Endothelial cell of umbilical vein (primary cell): ENCODE data around the gene UGT1A5. TPM values are rescaled to one million over a fixed set of nuclear protein-coding genes. Genes with fewer than 3 reads are reported as not detected.

Experiments used
- BruUV-seq: library from RNA; stranded (reverse); fragments of 400-500 nt; replicated peaks from 2 replicates; lab custom pipeline; 2021; lab: Mats Ljungman, UMichigan
- CTCF ChIA-PET: fragments of 300-600, 350-600 bp; sonication (Branson Sonifier 250); formaldehyde crosslinking; loops from one replicate; lab custom pipeline; 2021; ENCODE audit warnings: antibody characterized with exemption, inconsistent platforms; lab: Charles Lee
- POLR2A ChIA-PET: fragments of 300-600, 350-600 bp; sonication (Branson Sonifier 250); formaldehyde crosslinking; loops from one replicate; lab custom pipeline; 2021; ENCODE audit warnings: antibody characterized with exemption, inconsistent platforms; lab: Charles Lee
- DNase-seq: peaks from one replicate; pipeline ENCODE4 v3.0.0-alpha.2; 2011; ENCODE audit warnings: low read depth, low spot score
- FAIRE-seq: peaks from 2 replicates; lab custom pipeline; 2011; peaks lifted over from hg19 to GRCh38; lab: Jason Lieb, UNC
- H2AFZ ChIP-seq: 2 replicates; pipeline ENCODE4 v1.6.0; 2012; ENCODE audit warnings: low read depth, low read length, control low read depth, inconsistent platforms
- H3K27ac ChIP-seq: 2 replicates; pipeline ENCODE4 v1.5.1; 2011; ENCODE audit warnings: low read depth, mild to moderate bottlenecking, control low read depth, low read length, moderate library complexity; ENCODE audit not compliant: insufficient read depth
- H3K27me3 ChIP-seq, 2 experiments: 2 replicates each; pipeline versions ENCODE4 v1.6.0 to v1.6.1; 2011; ENCODE audit warnings: low read length in 2 of 2, mixed read lengths in 1 of 2; ENCODE audit not compliant: control insufficient read depth in 2 of 2, insufficient read depth in 2 of 2
- H3K36me3 ChIP-seq, 2 experiments: 2 replicates in 1 of 2; 3 replicates in 1 of 2; pipeline ENCODE4 v1.5.1; 2011; ENCODE audit warnings: low read length in 2 of 2, mild to moderate bottlenecking in 1 of 2, moderate library complexity in 1 of 2; ENCODE audit not compliant: control insufficient read depth in 2 of 2, insufficient read depth in 2 of 2; ENCODE audit errors: extremely low read depth in 1 of 2
- H3K4me1 ChIP-seq: 3 replicates; pipeline ENCODE4 v1.5.1; 2011; ENCODE audit warnings: mild to moderate bottlenecking, low read length; ENCODE audit not compliant: control insufficient read depth, insufficient read depth; ENCODE audit errors: extremely low read depth
- H3K4me2 ChIP-seq: 2 replicates; pipeline ENCODE4 v1.6.1; 2011; ENCODE audit warnings: low read length, control low read depth, mixed read lengths; ENCODE audit not compliant: insufficient read depth
- H3K4me3 ChIP-seq, 3 experiments: fragments of 200-600 bp in 1 of 3; sonication (generic), shearing (Covaris generic) in 1 of 3; replicated peaks in 1 of 3; 2 replicates each; pipeline ENCODE4 v1.5.1; 2011 to 2016; ENCODE audit warnings: control low read depth in 3 of 3, low read length in 3 of 3, mild to moderate bottlenecking in 2 of 3, inconsistent platforms in 1 of 3, low read depth in 1 of 3, moderate library complexity in 1 of 3; ENCODE audit not compliant: insufficient read depth in 1 of 3
- H3K79me2 ChIP-seq: 2 replicates; pipeline ENCODE4 v1.6.0; 2012; ENCODE audit warnings: low read length, inconsistent platforms; ENCODE audit not compliant: control insufficient read depth, insufficient read depth
- H3K9ac ChIP-seq: replicated peaks from 2 replicates; pipeline ENCODE3; 2011; ENCODE audit warnings: low read length, control low read depth; ENCODE audit not compliant: insufficient read depth; ENCODE audit errors: extremely low read depth
- H3K9me1 ChIP-seq: replicated peaks from 3 replicates; pipeline ENCODE4 v1.6.0; 2011; ENCODE audit warnings: mild to moderate bottlenecking, low read length; ENCODE audit not compliant: control insufficient read depth, insufficient read depth; ENCODE audit errors: extremely low read depth
- H3K9me3 ChIP-seq: replicated peaks from 2 replicates; pipeline ENCODE4 v1.5.1; 2012; ENCODE audit warnings: low read length, inconsistent platforms; ENCODE audit not compliant: control insufficient read depth, insufficient read depth
- H4K20me1 ChIP-seq: replicated peaks from 2 replicates; pipeline ENCODE3; 2011; ENCODE audit warnings: mild to moderate bottlenecking, low read length; ENCODE audit not compliant: control insufficient read depth, insufficient read depth; ENCODE audit errors: extremely low read depth
- EZH2 ChIP-seq: IDR thresholded peaks from 2 replicates; pipeline ENCODE4 v1.6.1; 2012; ENCODE audit warnings: borderline replicate concordance, low read depth, mild to moderate bottlenecking, moderate library complexity, low read length, inconsistent platforms; ENCODE audit not compliant: severe bottlenecking
- FOS ChIP-seq: IDR thresholded peaks from 2 replicates; pipeline ENCODE4 v1.6.1; 2011; ENCODE audit warnings: mild to moderate bottlenecking, low read length, moderate library complexity, borderline replicate concordance; ENCODE audit not compliant: insufficient read depth
- GATA2 ChIP-seq: IDR thresholded peaks from 2 replicates; pipeline ENCODE4 v1.7.0; 2011; ENCODE audit warnings: low read depth, mild to moderate bottlenecking, moderate library complexity, mixed read lengths, low read length; ENCODE audit not compliant: insufficient read length, insufficient read depth
- JUN ChIP-seq: IDR thresholded peaks from 2 replicates; pipeline ENCODE4 v1.6.1; 2011; ENCODE audit warnings: borderline replicate concordance, low read depth; ENCODE audit not compliant: insufficient read length, insufficient read depth
- MYC ChIP-seq: IDR thresholded peaks from one replicate; pipeline ENCODE4 v1.6.1; 2011; ENCODE audit warnings: mild to moderate bottlenecking, low read depth, low read length
- POLR2A ChIP-seq: IDR thresholded peaks from 2 replicates; pipeline ENCODE4 v1.6.1; 2012; ENCODE audit warnings: low read depth, mild to moderate bottlenecking, control low read depth, low read length
- POLR2AphosphoS5 ChIP-seq: IDR thresholded peaks from 2 replicates; pipeline ENCODE4 v1.6.1; 2012; ENCODE audit warnings: low read depth, mild to moderate bottlenecking, control low read depth, low read length, moderate library complexity; ENCODE audit not compliant: insufficient read depth
- dilution Hi-C: fragments of 300-500 bp; cut with MboI; formaldehyde crosslinking; loops from one replicate; pipeline ENCODE4 v1.15.0; 2019; ENCODE audit warnings: low sequenced_read_pairs; ENCODE audit not compliant: extremely low pct_ligation_motif_present
- intact Hi-C: fragments of 100-400 bp; cut with micrococcal nuclease; formaldehyde crosslinking; loops from one replicate; pipeline ENCODE4 v1.10.0; 2022
- polyA plus RNA-seq, 4 experiments: library from polyadenylated mRNA; depleted of rRNA in 3 of 4; stranded (reverse) in 3 of 4; unstranded in 1 of 4; fragments of >200 nt; gene quantifications; 2 replicates each; pipeline versions ENCODE4 v1.2.1 to v1.2.3, GENCODE V29; 2011 to 2012; ENCODE audit warnings: missing spikeins in 1 of 4
- total RNA-seq: library from RNA; stranded (reverse); gene quantifications from 2 replicates; pipeline ENCODE4 v1.2.3, GENCODE V29; 2021
- TF ChIP-seq, protein P1 (sequence below), 2 donors: IDR thresholded peaks; 1 replicate in 1 of 2; 2 replicates in 1 of 2; pipeline ENCODE4 v1.5.1; 2011; ENCODE audit warnings: low read length in 2 of 2, mild to moderate bottlenecking in 2 of 2, moderate library complexity in 2 of 2, control low read depth in 1 of 2, inconsistent platforms in 1 of 2, low read depth in 1 of 2; ENCODE audit not compliant: insufficient read depth in 1 of 2; ENCODE audit errors: extremely low read depth in 1 of 2
- TF ChIP-seq, protein P2 (sequence below): IDR thresholded peaks from 2 replicates; pipeline ENCODE4 v1.6.1; 2011; ENCODE audit not compliant: insufficient read depth, insufficient read length

Gene UGT1A5
- total and polyA plus RNA-seq, 2 donors (not counting 3 experiments of a cell fraction or from before 2014, with no cell fraction given), result not detected

DNA sequence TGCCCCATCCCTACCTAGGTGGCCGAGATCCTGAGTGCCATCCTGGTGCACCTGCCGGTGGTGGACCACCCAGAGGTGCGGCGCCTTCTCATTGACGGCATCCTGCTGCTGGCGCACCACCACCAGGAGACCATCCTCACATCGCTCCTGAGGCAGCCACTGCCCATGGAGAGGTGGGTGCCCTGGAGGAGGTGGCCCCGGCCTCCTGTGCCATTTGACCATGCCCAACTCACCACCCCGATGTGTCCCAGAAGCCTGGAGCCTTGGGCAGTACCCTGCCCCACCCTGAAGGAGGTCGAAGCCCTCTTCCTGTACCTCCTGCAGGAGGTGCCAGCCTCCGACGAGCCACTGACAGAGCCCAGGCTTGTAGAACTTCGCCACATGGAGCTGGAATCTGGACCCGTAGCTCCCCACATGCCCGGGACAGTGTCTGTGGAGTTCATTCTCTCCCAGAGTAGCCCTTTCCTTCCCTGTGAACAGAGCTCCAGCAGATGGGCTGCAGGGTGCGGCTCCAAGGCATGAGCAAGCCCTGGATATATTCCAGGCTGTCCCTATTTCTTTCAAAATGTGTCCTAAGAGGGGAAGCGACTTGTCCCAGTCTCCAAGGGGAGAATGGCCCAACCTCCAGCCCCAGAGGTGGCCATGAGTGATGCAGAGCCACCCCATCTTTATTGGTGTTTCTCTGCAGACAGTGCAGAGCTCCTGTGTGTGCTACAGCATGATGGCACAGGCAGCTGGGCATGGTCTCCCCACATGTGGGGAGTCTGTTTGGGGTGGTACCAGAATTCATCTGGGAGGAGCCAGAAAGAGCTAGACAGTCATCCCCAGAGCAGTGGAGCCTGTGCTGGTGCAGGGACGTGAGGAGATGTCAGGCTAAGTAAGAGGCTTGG lies 107.4 kb downstream of the UGT1A5 start:
- Histone ChIP-seq H3K9me1 (no peaks in the 10 kb centered on the region), H3K9ac (no peak overlapping the region), H3K4me3 (no peak overlapping the region), H3K4me2 (no peak overlapping the region), H3K9me3 (no peaks in the 10 kb centered on the region), H4K20me1 (no peaks in the 10 kb centered on the region), H3K27ac (no peak overlapping the region), H3K4me1 (no peaks in the 10 kb centered on the region), H3K27me3 (no peaks in the 10 kb centered on the region), H3K79me2 (no peaks in the 10 kb centered on the region), H3K36me3 (no peaks in the 10 kb centered on the region), H2AFZ (no peak overlapping the region)
- ChIA-PET CTCF (no interaction called here), POLR2A (no interaction called here)
- no TSS peak for BruUV-seq
- intact Hi-C loops (no loop called here), dilution Hi-C loops (no loop called here)
- no peak for TF ChIP-seq MYC
- no peak for TF ChIP-seq POLR2AphosphoS5
- TF ChIP-seq, protein P1, sequence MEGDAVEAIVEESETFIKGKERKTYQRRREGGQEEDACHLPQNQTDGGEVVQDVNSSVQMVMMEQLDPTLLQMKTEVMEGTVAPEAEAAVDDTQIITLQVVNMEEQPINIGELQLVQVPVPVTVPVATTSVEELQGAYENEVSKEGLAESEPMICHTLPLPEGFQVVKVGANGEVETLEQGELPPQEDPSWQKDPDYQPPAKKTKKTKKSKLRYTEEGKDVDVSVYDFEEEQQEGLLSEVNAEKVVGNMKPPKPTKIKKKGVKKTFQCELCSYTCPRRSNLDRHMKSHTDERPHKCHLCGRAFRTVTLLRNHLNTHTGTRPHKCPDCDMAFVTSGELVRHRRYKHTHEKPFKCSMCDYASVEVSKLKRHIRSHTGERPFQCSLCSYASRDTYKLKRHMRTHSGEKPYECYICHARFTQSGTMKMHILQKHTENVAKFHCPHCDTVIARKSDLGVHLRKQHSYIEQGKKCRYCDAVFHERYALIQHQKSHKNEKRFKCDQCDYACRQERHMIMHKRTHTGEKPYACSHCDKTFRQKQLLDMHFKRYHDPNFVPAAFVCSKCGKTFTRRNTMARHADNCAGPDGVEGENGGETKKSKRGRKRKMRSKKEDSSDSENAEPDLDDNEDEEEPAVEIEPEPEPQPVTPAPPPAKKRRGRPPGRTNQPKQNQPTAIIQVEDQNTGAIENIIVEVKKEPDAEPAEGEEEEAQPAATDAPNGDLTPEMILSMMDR (IDR thresholded peaks at IDR 0.05; ENCODE audit: extremely low read depth in 1 of 2, insufficient read depth in 1 of 2, low read depth in 1 of 2, low read length in 2 of 2), result no peak
- TF ChIP-seq FOS, result no peak
- FAIRE-seq, result no peak
- no peak for DNase-seq

DNA sequence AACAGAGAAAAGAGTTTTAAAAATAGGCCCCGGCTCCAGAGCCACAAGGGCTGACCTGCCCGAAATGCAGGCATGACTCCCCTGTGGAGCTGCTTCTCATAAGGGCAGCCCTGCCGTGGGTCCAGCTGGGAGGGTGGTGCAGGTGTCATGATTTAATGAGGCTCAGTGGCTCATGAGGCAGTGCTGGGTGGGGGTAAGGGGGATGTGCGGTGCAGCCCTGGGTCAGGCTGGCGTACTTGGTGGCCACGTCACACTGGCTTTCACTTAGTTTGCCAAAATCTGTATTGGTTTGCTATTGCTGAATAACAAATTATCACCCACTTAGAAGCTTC lies 108.0 kb downstream of the UGT1A5 start:
- no peak overlapping the region for H3K9ac ChIP-seq
- no peaks in the 10 kb centered on the region for H3K36me3 ChIP-seq
- dilution Hi-C loops, result no loop called here
- no peaks in the 10 kb centered on the region for H3K27me3 ChIP-seq
- no peak overlapping the region for H2AFZ ChIP-seq
- H3K9me3 ChIP-seq, result no peaks in the 10 kb centered on the region
- no peak overlapping the region for H3K4me2 ChIP-seq
- H3K4me3 ChIP-seq, result no peak overlapping the region
- POLR2A ChIA-PET, result no interaction called here
- no peak overlapping the region for H3K27ac ChIP-seq
- DNase-seq (no peak), FAIRE-seq (no peak)
- BruUV-seq, result no TSS peak
- no peaks in the 10 kb centered on the region for H3K4me1 ChIP-seq
- intact Hi-C loops, result no loop called here
- no peaks in the 10 kb centered on the region for H3K9me1 ChIP-seq
- CTCF ChIA-PET, result no interaction called here
- TF ChIP-seq JUN (no peak), POLR2A (no peak), EZH2 (no peak), MYC (no peak), GATA2 (no peak), FOS (no peak), POLR2AphosphoS5 (no peak)
- TF ChIP-seq, protein P2, sequence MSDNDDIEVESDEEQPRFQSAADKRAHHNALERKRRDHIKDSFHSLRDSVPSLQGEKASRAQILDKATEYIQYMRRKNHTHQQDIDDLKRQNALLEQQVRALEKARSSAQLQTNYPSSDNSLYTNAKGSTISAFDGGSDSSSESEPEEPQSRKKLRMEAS, result no peak
- TF ChIP-seq, protein P1 (IDR thresholded peaks at IDR 0.05; ENCODE audit: extremely low read depth in 1 of 2, insufficient read depth in 1 of 2, low read depth in 1 of 2, low read length in 2 of 2), result no peak
- no peaks in the 10 kb centered on the region for H3K79me2 ChIP-seq
- H4K20me1 ChIP-seq, result no peaks in the 10 kb centered on the region
